HEK293T (cell line): Measurements from ENCODE around the gene CD2AP.

Source experiments
- CTCF ChIA-PET: fragments of 350-600 bp; formaldehyde crosslinking; extraction: SDS; loops from one replicate; lab custom pipeline; 2021; ENCODE audit warnings: antibody characterized with exemption, inconsistent platforms; lab: Yijun Ruan, JAX
- POLR2A ChIA-PET: fragments of 350-600 bp; formaldehyde crosslinking; extraction: SDS; loops from one replicate; lab custom pipeline; 2020; ENCODE audit warnings: antibody characterized with exemption, inconsistent platforms; lab: Yijun Ruan, JAX
- DNase-seq: peaks from one replicate; pipeline ENCODE4 v3.0.0; 2012; ENCODE audit warnings: mixed read lengths; ENCODE audit errors: extremely low spot score
- ARNT ChIP-seq: fragments of 450-650 bp; IDR thresholded peaks from 2 replicates; pipeline ENCODE4 v1.6.1; 2017; ENCODE audit warnings: mild to moderate bottlenecking
- BHLHE40 ChIP-seq: fragments of 450-650 bp; IDR thresholded peaks from 2 replicates; pipeline ENCODE4 v1.6.1; 2016; ENCODE audit warnings: mild to moderate bottlenecking, moderate library complexity, borderline replicate concordance
- CTBP1 ChIP-seq: fragments of 450-650 bp; IDR thresholded peaks from 2 replicates; pipeline ENCODE4 v1.6.1; 2016; ENCODE audit warnings: borderline replicate concordance
- ELF4 ChIP-seq: fragments of 450-650 bp; IDR thresholded peaks from 2 replicates; pipeline ENCODE4 v1.6.1; 2017; ENCODE audit warnings: antibody characterized with exemption
- FOXA1 ChIP-seq: fragments of 450-650 bp; IDR thresholded peaks from 2 replicates; pipeline ENCODE4 v1.6.1; 2016; ENCODE audit warnings: mild to moderate bottlenecking
- FOXK2 ChIP-seq: fragments of 450-650 bp; IDR thresholded peaks from 2 replicates; pipeline ENCODE4 v1.6.1; 2016; ENCODE audit warnings: mild to moderate bottlenecking
- FOXM1 ChIP-seq: fragments of 450-650 bp; IDR thresholded peaks from 2 replicates; pipeline ENCODE4 v1.6.1; 2017; ENCODE audit warnings: mild to moderate bottlenecking, borderline replicate concordance
- HDGF ChIP-seq: fragments of 450-650 bp; IDR thresholded peaks from 2 replicates; pipeline ENCODE4 v1.6.1; 2017; ENCODE audit warnings: antibody characterized with exemption, borderline replicate concordance
- L3MBTL2 ChIP-seq: fragments of 450-650 bp; conservative IDR thresholded peaks from 2 replicates; pipeline ENCODE4 v1.6.1; 2016; ENCODE audit warnings: mild to moderate bottlenecking
- LEF1 ChIP-seq: fragments of 450-650 bp; IDR thresholded peaks from 2 replicates; pipeline ENCODE4 v1.6.1; 2017; ENCODE audit warnings: mild to moderate bottlenecking, borderline replicate concordance
- NFRKB ChIP-seq: fragments of 450-650 bp; IDR thresholded peaks from 2 replicates; pipeline ENCODE4 v1.6.1; 2016; ENCODE audit warnings: mild to moderate bottlenecking, moderate library complexity
- PKNOX1 ChIP-seq: fragments of 450-650 bp; IDR thresholded peaks from 2 replicates; pipeline ENCODE4 v1.6.1; 2016
- SP1 ChIP-seq: fragments of 450-650 bp; IDR thresholded peaks from 2 replicates; pipeline ENCODE4 v1.6.1; 2017
- SUZ12 ChIP-seq: fragments of 450-650 bp; IDR thresholded peaks from 2 replicates; pipeline ENCODE4 v1.6.1; 2016; ENCODE audit warnings: mild to moderate bottlenecking
- TARDBP ChIP-seq: fragments of 450-650 bp; IDR thresholded peaks from 2 replicates; pipeline ENCODE4 v1.6.1; 2016
- ZNF384 ChIP-seq: fragments of 450-650 bp; IDR thresholded peaks from 2 replicates; pipeline ENCODE4 v1.6.1; 2016

The CD2AP gene

GRCh38 chr6:47490676-47491075, 13.1 kb downstream of the CD2AP start:
- CTCF ChIA-PET: no interaction called here

GRCh38 chr6:47492355-47492754, 14.8 kb downstream of the CD2AP start:
- POLR2A ChIA-PET: interaction anchor here (1.0 kb wide), 1 partner anchor 15 kb away, joined by 3 read pairs; the partner anchor contains the start of gene CD2AP
- TF ChIP-seq L3MBTL2: no peak
- no peak for TF ChIP-seq TARDBP
- no peak for TF ChIP-seq ELF4
- TF ChIP-seq HDGF: no peak
- no peak for TF ChIP-seq SUZ12
- TF ChIP-seq CTBP1: no peak
- no peak for TF ChIP-seq FOXA1
- no peak for TF ChIP-seq NFRKB
- TF ChIP-seq LEF1: no peak
- TF ChIP-seq ZNF384: no peak
- no peak for TF ChIP-seq FOXK2
- no peak for TF ChIP-seq FOXM1
- CTCF ChIA-PET: no interaction called here
- DNase-seq: no peak

More at GRCh38 chr6:47490676-47491075, 13.1 kb downstream of the CD2AP start:
- no peak for DNase-seq
- POLR2A ChIA-PET: interaction anchor here (0.7 kb wide), 1 partner anchor 13 kb away, joined by 3 read pairs; the partner anchor contains the start of gene CD2AP
- no peak for TF ChIP-seq HDGF
- TF ChIP-seq L3MBTL2: no peak
- no peak for TF ChIP-seq PKNOX1
- TF ChIP-seq FOXA1: no peak
- no peak for TF ChIP-seq ELF4
- no peak for TF ChIP-seq ARNT
- no peak for TF ChIP-seq CTBP1
- no peak for TF ChIP-seq FOXM1
- TF ChIP-seq BHLHE40: no peak
- TF ChIP-seq TARDBP: no peak

- ChIA-PET POLR2A (interaction anchor here (1.7 kb wide), 1 partner anchor 17 kb away, joined by 4 read pairs; no protein-coding TSS in a partner anchor), CTCF (no interaction called here)
- DNase-seq: no peak
- TF ChIP-seq FOXM1 (no peak), HDGF (no peak), CTBP1 (no peak), SUZ12 (no peak), ELF4 (no peak), BHLHE40 (no peak), L3MBTL2 (no peak), SP1 (no peak), LEF1 (no peak), TARDBP (no peak), ZNF384 (no peak)
Measured at GRCh38 chr6:47495207-47495606, 17.6 kb downstream of the CD2AP start.

- POLR2A ChIA-PET: no interaction called here
- TF ChIP-seq ARNT (no peak), NFRKB (no peak)
- CTCF ChIA-PET: no interaction called here
- DNase-seq: no peak
Measured at GRCh38 chr6:47495954-47496545, 18.5 kb downstream of the CD2AP start.

GRCh38 chr6:47496935-47497579, 19.5 kb downstream of the CD2AP start:
- POLR2A ChIA-PET: no interaction called here
- no peak for DNase-seq
- TF ChIP-seq TARDBP (no peak), FOXM1 (no peak), FOXK2 (no peak), ARNT (no peak), ELF4 (no peak), NFRKB (no peak), FOXA1 (no peak), PKNOX1 (no peak), HDGF (no peak), BHLHE40 (no peak), L3MBTL2 (no peak), LEF1 (no peak), SP1 (no peak), SUZ12 (no peak), CTBP1 (no peak), ZNF384 (no peak)
- CTCF ChIA-PET: no interaction called here

- TF ChIP-seq CTBP1: no peak
- no peak for TF ChIP-seq NFRKB
- TF ChIP-seq PKNOX1: no peak
- TF ChIP-seq BHLHE40: no peak
- TF ChIP-seq SUZ12: no peak
- no peak for TF ChIP-seq ELF4
- no peak for TF ChIP-seq SP1
- no peak for TF ChIP-seq TARDBP
- no peak for TF ChIP-seq LEF1
- TF ChIP-seq ARNT: no peak
- no peak for TF ChIP-seq HDGF
- no peak for TF ChIP-seq L3MBTL2
- no peak for TF ChIP-seq FOXK2
- TF ChIP-seq FOXM1: no peak
- no peak for TF ChIP-seq ZNF384
- TF ChIP-seq FOXA1: no peak
- ChIA-PET POLR2A (interaction anchor here (1.6 kb wide), 1 partner anchor 25 kb away, joined by 8 read pairs; the partner anchor contains the start of gene CD2AP), CTCF (no interaction called here)
- no peak for DNase-seq
Measured at GRCh38 chr6:47502920-47503319, 25.3 kb downstream of the CD2AP start.
